ENCODE results near the gene VIPR1.

GRCh38 chr3:42519568-42519962 lies 17.1 kb downstream of the VIPR1 start:
- TF ChIP-seq CTCF (IDR thresholded peaks at IDR 0.05 in 4 of 5, conservative IDR thresholded peaks at IDR 0.05 in 1 of 5) (no peak), POLR2A (IDR thresholded peaks at IDR 0.05) (no peak)
